ENCODE measurements around the gene DPF1. TPM values are rescaled to one million over a fixed set of nuclear protein-coding genes. Genes with fewer than 3 reads are reported as not detected.

The DPF1 gene
- total RNA-seq, 1 experiment from 2014 or later: 13.8 TPM

GRCh38 chr19:38201731-38202130, 22.3 kb downstream of the DPF1 start:
- DNase-seq (ENCODE audit: low read depth): no peak

GRCh38 chr19:38199340-38199739, 24.7 kb downstream of the DPF1 start:
- DNase-seq (ENCODE audit: low read depth): no peak

GRCh38 chr19:38197937-38198704, 25.9 kb downstream of the DPF1 start:
- DNase-seq (ENCODE audit: low read depth): no peak

GRCh38 chr19:38196948-38197656, 26.9 kb downstream of the DPF1 start:
- DNase-seq (ENCODE audit: low read depth): no peak

- no peak for DNase-seq (ENCODE audit: low read depth)
Measured at GRCh38 chr19:38196245-38196837, 27.7 kb downstream of the DPF1 start.

- no peak for DNase-seq (ENCODE audit: low read depth)
Measured at GRCh38 chr19:38195237-38195636, 28.8 kb downstream of the DPF1 start.

GRCh38 chr19:38194061-38194701, 29.8 kb downstream of the DPF1 start:
- no peak for DNase-seq (ENCODE audit: low read depth)

GRCh38 chr19:38193445-38193844, 30.6 kb downstream of the DPF1 start:
- DNase-seq (ENCODE audit: low read depth): no peak

GRCh38 chr19:38191747-38192146, 32.3 kb downstream of the DPF1 start:
- DNase-seq (ENCODE audit: low read depth): no peak

GRCh38 chr19:38190793-38191192, 33.2 kb downstream of the DPF1 start:
- no peak for DNase-seq (ENCODE audit: low read depth)

- DNase-seq (ENCODE audit: low read depth): no peak
Measured at GRCh38 chr19:38190061-38190460, 34.0 kb downstream of the DPF1 start.

- no peak for DNase-seq (ENCODE audit: low read depth)
Measured at GRCh38 chr19:38185562-38185961, 38.5 kb downstream of the DPF1 start.

GRCh38 chr19:38184815-38185214, 39.2 kb downstream of the DPF1 start:
- DNase-seq (ENCODE audit: low read depth): no peak

GRCh38 chr19:38183251-38183897, 40.6 kb downstream of the DPF1 start:
- peak; percentile 71 for DNase-seq (ENCODE audit: low read depth)

GRCh38 chr19:38182536-38183210, 41.3 kb downstream of the DPF1 start:
- DNase-seq (ENCODE audit: low read depth): peak; percentile 95

GRCh38 chr19:38180071-38180470, 44.0 kb downstream of the DPF1 start:
- no peak for DNase-seq (ENCODE audit: low read depth)

GRCh38 chr19:38175422-38175821, 48.6 kb downstream of the DPF1 start:
- DNase-seq (ENCODE audit: low read depth): no peak

- peak; percentile 99 for DNase-seq (ENCODE audit: low read depth)
Measured at GRCh38 chr19:38173291-38174041, 50.6 kb downstream of the DPF1 start.

- DNase-seq (ENCODE audit: low read depth): no peak
Measured at GRCh38 chr19:38172001-38172400, 52.0 kb downstream of the DPF1 start.

- no peak for DNase-seq (ENCODE audit: low read depth)
Measured at GRCh38 chr19:38170334-38170733, 53.7 kb downstream of the DPF1 start.

All from LHCN-M2 (cell line).